Measurements from ENCODE around the gene HSPA4.
"Not testable (repeated sequence)": the region's sequence is repeated elsewhere in the genome, so short reads cannot be mapped to it uniquely, and the experiment has no call there.

The HSPA4 gene

DNA sequence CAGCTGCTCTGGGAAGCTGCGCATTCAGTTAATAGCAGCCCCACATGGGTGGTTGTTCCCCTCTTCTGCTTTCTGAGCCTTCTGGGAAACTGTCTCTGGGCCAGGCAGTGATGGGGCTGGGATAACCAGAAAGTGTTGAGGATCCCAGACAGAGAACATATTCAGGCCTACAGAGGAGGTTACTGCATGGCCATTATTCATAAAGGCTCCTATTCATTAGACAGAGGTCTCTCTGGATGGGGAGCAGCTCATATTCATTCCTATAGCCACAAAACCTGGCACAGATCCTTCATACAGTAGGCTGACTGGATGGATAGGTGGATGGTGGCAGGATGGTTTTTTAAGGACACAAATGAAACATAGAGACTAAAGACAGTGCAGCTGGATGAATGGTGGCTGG is 76.3 kb downstream of the HSPA4 start:
- DNase-seq, result no peak

DNA sequence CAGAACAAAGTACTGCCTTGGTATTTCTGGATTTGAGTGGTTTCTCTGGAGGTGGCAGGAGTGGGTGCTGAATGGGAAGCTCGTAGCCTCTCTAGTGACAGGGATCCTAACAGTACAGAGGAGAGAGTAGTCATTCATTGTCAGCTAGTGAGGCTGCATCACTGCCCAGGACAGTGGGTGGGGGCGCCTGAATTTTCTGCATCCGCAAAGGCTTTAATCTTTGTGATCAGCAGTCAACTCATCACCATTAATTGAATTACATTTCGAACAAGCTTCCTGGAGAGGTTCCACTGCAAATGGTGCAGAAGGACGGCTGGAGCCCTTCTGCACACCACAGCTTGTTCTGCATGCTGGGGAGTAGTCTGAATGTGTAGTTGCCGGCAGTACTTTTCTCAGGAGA is 77.5 kb downstream of the HSPA4 start:
- no peak for DNase-seq

DNA sequence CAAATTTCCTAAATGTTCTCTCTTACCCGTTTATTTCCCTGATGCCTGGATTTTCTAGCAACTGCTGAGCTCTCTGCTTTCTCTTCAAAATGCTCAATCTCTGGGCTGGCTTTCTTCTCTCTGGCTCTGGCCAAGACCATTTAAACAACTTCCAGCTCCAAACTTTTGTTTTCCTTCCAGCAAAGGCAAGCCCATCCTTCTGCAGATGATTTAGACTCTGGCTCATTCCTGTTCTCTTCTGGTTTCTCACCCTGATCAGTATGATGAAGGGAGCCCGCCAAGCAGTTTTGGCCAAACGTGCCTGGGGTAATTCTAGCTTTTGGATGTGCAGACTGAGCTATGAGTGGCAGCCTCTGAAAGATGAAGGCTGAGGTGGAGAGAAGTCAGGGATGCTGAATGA is 78.1 kb downstream of the HSPA4 start:
- no peak for DNase-seq

DNA sequence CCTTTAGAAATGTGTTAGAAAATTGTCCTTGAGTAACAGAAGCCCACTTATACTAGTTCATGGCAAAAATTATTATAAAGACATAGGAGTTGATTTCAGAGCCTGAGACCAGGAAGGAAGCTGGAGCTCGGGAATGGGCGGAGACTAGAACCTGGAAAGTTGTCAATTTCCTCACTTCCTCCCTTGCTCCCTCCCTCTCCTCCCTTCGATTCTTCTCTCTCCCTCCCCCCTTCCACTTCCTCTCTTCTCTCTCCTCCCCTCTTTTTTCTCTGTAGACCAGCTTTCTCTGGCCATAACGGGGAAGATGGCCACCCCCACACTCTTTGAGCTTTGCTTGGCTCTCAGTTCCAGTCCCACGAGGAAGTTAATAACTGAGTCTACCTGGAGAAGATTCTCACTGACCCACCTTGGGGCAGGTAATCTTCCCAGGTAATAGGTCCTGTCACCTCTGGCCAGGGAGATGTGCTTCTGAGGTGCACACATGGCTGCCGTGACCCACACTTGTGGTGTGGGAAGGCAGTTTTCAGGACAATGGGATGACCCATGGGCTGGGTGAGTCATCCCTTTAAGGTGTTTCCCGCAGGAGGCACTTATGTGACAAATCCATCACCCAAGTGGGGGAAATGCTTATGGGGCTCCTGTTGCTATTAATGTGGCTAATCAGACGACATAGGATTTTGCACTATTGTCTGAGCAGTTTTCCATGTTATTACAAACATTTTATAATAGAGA is 78.7 kb downstream of the HSPA4 start:
- DNase-seq, result no peak

DNA sequence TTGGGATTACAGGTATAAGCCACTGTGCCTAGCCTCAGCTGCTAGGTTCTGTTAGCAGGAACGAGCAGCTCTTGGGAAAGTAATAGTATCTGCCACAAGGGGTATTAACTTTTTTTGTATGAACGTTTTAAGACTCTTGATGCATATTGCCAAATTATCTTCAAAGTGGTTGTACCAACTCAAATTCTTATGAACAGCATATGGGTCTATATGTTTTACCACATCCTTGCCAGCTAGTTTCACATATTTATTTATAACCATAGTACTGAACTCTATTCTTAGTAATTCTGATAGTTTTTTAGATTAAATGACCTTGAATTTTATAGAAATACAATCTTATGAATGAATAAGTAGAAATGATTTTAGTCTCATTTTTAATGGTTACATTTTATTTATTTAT is 80.9 kb downstream of the HSPA4 start:
- no peak for DNase-seq

DNA sequence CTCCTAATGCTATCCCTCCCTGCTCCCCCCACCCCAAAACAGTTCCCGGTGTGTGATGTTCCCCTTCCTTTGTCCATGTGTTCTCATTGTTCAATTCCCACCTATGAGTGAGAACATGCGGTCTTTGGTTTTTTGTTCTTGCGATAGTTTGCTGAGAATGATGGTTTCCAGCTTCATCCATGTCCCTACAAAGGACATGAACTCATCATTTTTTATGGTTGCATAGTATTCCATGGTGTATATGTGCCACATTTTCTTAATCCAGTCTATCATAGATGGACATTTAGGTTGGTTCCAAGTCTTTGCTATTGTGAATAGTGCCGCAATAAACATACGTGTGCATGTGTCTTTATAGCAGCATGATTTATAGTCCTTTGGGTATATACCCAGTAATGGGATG is 81.4 kb downstream of the HSPA4 start:
- DNase-seq, result not testable (repeated sequence)

DNA sequence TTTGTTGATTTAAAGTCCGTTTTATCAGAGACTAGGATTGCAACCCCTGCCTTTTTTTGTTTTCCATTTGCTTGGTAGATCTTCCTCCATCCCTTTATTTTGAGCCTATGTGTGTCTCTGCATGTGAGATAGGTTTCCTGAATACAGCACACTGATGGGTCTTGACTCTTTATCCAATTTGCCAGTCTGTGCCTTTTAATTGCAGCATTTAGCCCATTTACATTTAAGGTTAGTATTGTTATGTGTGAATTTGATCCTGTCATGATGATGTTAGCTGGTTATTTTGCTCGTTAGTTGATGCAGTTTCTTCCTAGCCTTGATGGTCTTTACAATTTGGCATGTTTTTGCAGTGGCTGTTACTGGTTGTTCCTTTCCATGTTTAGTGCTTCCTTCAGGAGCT is 85.1 kb downstream of the HSPA4 start:
- DNase-seq, result not testable (repeated sequence)

DNA sequence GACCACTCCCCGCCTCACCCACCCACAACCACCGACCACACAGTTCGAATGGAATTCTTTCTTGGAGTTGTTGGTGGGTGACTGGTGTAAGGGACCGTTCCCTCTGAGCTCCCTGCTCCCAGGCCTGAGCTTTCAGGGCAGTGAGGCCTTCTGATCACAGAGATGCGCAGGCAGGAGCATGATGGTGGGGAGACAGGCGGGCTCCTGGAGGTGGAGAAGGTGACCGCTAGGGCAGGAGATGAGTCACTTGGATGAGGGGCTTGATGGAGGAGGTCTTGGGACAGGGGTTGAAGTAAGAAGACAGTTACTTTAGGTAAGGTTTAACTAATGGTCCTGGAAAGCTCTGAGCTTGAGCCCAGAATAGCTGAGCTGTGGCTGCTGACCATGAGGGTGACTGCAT is 88.5 kb downstream of the HSPA4 start:
- DNase-seq, result no peak

DNA sequence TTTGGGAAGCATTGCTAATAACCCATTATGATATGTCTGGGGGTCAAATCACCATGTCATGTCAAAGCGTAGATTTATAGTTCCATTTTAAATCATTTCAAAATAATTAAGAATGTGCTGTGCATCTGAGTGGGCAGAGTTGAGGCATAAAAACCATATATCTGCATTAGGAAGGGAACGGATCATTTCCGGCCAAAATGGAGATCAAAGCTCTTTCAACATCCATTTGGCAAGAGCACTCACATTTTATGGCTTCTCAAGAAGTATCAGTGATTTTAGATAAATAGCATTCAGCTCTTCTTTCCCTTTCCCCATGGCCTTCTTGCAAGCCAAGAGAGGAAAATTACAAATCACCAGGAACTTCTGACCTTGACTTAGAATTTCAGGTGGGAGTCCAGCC is 89.9 kb downstream of the HSPA4 start:
- DNase-seq, result no peak

DNA sequence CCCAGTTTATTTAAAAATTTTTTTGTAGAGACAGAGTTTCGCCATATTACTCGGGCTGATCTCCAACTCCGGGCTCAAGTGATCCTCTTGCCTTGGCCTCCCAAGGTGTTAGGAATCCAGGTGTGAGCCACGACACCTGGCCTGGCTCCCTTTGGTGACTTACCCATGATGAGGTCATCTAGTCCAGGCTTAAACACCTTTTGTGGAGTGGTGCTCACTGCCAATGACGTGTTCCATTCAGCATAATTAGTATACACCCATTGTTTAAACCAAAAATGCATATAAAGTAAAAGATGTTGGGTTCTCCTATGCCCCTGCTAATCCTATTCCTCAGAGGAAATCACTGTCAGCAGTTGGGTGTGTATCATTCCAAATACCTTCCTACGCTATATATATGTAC is 91.0 kb downstream of the HSPA4 start:
- no peak for DNase-seq

DNA sequence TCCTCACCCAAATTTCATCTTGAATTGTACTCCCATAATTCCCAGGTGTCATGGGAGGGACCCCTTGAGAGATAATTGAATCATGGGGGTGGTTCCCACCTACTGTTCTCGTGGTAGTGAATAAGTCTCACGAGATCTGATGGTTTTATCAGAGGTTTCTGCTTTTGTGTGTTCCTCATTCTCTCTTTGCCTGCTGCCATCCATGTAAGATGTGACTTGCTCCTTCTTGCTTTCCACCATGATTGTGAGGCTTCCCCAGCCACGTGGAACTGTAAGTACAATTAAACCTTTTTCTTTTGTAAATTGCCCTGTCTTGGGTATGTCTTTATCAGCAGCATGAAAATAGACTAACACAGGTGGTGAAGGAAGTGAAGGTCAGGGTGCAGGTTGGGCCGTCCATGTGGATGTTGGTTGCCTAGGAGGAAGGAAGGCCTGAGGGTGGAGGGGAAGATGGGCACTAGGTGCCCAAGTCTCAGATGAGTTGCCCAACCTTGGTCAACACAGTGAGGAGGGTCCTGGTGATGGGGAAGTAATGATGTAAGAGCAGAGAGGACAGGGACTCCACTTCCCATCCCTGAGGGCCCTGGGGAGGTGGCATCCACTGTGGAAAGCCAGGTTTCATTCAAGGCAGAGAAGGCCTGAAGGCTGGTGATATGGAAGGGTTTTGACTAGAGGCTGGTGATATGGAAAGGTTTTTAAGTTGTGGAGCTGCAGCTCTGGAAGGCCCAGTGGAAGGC is 92.6 kb downstream of the HSPA4 start:
- DNase-seq, result no peak

DNA sequence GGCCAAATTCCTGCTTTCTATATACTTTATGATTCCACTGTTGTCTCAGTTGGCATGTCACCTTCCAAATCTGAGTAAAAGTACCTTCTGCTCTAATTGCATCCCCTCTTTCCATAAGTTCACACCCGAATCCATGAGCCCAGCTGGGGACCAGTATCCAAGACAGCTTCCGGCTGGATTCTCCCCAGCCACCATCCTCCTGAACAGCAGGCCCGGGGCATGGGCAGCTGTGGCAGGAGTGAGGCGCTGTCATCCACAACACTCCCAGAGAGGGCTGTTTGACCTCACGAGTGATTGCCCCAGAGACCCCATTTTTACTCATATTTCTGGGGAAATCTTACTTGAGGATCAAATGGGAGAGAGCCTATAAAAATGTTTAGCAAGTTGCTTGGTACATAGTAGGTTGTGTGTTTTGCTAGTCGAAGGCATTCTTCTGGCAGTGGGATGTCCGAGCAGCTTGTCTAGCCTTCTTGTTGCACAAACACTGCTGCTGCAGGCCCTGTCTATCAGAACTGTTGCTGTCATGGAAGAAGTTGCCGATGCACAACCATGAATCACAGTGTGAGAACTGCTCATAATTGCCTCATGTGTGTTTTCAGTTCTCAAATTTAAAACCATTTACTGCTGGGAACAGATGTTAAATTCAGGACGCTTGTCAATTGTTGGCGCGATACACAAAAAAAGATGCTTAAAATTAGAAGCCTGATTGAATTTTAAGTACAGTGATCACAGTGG is 93.8 kb downstream of the HSPA4 start:
- no peak for DNase-seq

DNA sequence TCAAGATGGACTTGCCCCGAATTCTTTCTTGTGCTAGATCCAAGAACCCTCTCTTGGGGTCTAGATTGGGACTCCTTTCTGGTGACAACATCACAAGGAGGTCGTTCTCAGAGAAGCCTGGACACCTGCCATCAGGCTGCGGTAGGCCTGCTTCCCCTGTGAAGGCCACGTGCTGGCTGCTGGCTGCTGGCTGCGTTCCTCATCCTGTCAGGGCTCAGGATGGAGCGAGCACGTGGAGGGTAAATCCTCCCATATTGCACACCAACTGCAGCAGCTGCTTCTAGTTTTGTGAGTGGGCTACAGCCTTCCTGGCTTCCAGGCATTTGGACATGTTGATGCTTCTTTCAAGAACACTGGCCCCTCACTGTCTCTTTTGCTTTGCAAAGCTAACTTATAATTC is 95.6 kb downstream of the HSPA4 start:
- no peak for DNase-seq

DNA sequence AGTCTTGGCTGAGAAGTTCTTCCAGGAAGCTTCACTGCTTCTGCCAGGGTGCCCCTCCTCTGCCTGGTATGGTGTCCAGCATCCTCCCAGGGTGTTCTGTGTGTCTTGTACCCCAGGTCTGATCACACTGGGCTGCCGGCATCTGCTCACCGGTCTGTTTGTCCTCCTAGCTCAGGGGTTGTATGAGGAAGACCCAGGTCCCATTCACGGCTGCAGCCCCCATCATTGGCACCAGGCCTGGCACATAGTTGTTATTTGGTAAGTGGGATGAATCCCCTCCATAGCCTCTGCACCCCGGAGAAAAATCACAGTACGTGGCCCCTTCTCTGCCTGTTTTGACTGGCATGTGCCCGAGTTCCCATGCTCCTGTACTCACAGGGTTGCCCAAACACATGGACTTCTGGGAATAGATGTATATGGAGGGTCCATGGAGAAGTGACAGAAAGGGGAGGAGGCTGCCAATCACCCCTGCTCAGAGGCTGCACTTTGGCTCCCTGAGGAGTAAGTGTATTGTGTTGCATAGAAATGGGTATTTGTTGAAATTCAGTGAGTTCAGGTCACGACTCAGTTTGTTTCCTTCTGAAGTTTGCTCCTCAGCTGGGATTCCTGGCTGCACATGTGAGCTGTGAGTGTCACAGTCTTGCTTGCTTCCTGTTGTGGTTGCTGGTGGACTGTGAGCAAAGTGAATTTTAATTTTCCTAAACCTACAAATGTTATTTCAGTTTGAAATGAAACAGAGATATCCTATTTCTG is 96.2 kb downstream of the HSPA4 start:
- DNase-seq, result no peak

DNA sequence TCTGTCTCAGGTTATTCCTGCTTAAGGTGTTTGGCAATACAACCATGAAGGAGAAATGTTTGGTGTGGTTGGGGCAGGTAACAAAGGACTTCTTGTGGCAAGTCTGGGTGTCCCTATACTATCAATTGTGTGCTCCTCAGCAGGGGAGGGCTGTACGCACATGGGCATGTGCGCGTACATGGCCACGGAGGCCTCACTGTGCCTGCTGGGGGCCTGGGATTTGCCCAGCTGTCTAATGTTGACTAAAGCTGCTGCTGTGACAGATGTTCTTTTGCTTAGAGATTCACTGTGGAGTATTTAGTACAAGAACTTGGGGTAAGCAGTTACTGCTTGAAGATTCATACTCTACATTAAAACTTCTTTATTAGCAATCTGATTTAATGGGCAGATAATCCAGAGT is 97.5 kb downstream of the HSPA4 start:
- DNase-seq, result no peak

DNA sequence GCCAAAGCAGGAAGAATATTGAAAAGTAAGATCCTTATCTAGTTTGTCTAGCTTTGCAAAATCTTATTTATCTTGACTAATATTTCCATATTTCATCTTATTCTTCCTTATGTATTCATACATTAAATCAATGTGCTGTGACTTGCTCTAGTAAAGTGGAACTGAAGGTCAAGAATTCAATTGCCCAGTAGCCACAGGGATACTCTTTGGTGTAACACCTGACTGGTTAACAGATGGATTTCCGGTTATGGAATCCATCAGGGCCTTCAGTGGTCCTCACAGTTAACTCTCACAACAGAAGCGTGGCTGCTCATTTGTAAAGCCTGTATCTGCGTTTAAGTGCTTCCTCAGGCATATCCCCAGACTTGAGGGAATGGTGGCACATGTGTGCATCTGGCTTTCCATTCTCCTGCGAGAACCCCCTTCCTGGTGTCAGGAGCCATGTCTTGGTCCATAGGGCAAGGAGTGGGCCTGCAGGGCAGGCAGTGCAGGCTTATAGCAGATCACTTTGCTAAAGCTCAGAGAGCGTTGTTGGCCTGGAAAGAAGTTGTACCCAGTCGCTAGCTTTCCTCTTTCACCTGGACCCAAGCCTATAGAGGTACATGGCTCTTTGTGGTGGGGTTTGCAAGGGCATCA is 99.2 kb downstream of the HSPA4 start:
- DNase-seq, result no peak

DNA sequence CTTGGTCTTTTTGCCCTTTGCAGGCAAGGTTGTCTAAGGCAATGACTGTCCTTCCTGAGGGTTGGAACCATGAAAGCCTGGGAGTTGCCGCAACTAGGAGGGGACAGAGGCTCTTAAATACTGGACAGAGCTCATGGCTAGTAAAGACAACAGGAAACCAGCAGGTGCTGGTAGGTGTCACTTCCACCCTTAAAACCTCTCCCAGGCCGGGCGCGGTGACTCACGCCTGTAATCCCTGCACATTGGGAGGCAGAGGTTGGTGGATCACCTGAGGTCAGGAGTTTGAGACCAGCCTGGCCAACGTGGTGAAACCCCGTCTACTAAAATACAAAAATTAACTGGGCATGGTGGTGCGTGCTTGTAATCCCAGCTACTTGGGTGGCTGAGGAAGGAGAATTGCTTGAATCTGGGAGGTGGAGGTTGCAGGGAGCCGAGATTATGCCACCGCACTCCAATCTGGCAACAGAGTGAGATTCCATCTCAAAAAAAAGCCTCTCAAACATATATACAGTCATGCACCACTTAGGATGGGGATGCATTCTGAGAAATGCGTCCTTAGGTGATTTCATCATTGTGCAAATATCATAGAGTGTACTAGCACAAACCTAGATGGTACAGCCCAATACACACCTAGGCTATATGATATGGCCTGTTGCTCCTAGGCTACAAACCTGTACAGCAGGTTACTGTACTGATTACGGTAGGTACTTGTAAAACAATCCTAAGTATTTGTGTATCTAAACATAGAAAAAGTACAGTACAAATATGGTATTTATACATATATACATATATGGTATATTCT is 102.7 kb downstream of the HSPA4 start:
- no peak for DNase-seq

DNA sequence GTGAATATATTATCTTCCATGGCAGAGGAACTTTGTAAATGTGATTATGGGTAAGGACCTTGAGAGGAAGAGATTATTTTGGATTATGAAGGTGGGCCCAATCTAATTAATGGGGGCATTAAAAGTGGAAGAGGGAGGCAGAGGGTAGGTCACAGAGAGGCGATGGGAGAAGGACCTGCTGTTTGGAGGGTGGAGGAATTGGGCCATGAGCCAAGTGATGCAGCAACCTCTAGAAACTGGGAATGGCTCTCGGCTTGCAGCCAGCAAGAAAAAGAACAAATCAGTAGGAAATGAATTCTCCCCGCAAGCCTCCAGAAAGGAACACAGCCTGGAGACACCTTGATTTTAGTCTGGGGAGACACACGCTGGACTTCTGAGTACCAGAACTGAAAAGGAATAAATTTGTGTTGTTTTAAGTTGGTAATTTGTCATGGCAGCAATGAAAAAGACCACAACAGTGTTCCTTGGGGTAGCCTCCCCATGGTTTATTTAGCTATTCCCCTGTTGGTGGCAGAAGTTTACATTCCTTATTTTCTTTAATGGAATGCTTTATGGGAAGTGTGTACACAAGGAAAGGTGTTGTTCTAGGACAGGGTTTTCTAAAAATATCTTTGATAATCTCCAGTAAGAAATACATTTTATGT is 103.6 kb downstream of the HSPA4 start:
- DNase-seq, result no peak

All from DMS153 (cell line).